Left lobe of liver (tissue), 2 donors: ENCODE data around the gene GRWD1. TPM values are rescaled to one million over a fixed set of nuclear protein-coding genes. Genes with fewer than 3 reads are reported as not detected.
A peak's percentile ranks its signal among the peaks of the same experiment; 100 is the strongest.
"Not testable (repeated sequence)": the region's sequence is repeated elsewhere in the genome, so short reads cannot be mapped to it uniquely, and the experiment has no call there.

Source experiments
- ATAC-seq: fragments of 200-7000 bp; cut with Tn5 transposase; one replicate; pipeline ENCODE4 v1.9.1; 2020; ENCODE audit warnings: mild to moderate bottlenecking, moderate library complexity
- DNase-seq: peaks from one replicate; pipeline ENCODE4 v3.0.0-alpha.2; 2020; ENCODE audit warnings: low spot score
- total RNA-seq: library from RNA; stranded (reverse); gene quantifications from one replicate; pipeline ENCODE4 v1.2.1, GENCODE V29; 2021
- donor health status: DM: no; HTN: no; CAD: no; lungs with moderate emphysema.
- donor health status: DM: no; HTN: yes; CAD: no.

The GRWD1 gene
- total RNA-seq, 1 donor from 2014 or later: 16.0 TPM

DNA sequence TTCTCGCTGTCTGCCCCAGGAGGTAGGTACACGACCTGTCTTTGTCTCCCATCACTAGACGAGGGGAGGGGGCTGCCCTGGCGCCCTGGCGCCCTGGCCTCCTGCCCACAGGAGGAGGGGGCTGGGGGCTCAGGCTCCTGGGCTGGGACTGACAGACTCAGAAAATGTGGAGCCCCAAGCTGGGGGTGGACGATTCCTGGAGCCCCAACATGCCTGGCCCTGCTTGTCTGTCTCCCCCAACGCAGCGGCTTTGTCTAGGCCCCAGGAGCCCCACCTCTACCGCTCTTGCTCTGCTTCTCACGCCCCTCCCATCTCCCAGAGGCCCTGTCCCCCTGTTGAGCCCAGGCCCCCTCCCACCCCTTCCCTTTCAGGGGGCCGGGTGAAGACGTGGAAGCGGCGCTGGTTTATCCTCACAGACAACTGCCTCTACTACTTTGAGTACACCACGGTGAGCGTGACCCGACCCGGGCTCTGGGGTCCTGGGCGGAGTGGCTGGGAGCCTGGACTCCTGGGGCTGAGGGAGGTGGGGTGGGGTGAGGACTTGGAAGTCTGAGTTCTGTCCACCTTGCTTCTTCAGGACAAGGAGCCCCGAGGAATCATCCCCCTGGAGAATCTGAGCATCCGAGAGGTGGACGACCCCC, 32.0 kb downstream of the GRWD1 start:
- ATAC-seq (no peak), DNase-seq (no peak)

DNA sequence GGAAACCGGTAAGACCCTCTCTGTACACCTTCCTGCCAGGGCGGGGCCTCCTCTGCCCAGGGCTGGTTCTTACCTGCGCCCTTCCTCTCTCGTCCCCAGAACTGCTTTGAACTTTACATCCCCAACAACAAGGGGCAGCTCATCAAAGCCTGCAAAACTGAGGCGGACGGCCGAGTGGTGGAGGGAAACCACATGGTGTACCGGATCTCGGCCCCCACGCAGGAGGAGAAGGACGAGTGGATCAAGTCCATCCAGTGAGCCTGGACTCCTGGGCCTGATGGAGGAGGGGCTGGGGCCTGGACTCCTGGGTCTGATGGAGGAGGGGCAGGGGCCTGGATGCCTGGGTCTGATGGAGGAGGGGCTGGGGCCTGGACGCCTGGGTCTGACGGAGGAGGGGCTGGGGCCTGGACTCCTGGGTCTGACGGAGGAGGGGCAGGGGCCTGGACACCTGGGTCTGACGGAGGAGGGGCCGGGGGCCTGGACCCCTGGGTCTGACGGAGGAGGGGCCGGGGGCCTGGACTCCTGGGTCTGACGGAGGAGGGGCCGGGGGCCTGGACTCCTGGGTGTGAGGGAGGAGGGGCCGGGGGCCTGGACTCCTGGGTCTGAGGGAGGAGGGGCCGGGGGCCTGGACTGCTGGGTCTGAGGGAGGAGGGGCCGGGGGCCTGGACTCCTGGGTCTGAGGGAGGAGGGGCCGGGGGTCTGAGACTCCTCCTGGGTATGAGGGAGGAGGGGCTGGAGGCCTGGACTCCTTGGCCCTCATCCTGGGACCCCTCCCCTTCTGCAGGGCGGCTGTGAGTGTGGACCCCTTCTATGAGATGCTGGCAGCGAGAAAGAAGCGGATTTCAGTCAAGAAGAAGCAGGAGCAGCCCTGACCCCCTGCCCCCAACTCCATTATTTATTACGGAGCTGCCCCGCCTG, 32.8 kb downstream of the GRWD1 start:
- ATAC-seq: no peak
- no peak for DNase-seq

DNA sequence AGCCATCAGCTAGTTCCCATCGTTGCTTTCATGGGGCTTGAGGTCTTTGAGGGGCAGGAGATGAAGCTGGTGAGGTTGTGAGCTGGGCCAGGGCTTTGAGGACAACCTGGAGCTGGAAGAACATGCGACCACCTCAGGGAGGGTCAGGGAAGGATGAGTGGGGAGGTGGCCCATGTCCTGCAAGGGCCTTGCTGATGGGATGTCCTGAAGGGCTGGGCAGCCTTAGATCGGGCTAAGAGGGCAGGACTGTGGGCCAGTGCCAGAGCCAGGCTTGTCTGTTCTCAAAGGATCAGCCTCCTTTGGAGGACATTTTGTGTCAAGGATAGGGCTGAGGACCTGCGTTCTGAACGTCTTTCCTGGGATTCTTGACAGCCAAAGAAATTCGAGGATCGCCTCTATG, 33.9 kb downstream of the GRWD1 start:
- ATAC-seq: peak; percentile 4
- no peak for DNase-seq

DNA sequence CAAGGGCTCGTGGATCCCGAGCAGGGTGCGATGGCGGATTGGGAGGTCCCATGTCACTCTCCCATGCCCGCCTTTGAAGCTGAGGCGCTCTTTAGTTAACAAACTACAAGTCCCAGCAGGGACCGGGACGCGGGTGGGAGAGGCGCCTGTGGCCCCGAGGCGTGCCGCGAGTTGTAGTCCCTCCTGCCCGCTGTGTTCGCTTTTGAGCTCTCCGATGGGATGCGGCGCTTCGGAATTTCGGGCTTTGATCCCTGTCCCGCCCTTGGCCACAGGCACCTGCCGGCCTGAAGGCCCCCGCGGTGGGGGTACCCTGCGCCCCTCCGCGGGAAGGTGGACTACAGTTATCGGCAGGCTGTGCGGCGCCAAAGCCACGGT, 34.4 kb downstream of the GRWD1 start:
- no peak for DNase-seq
- peak; percentile 74 for ATAC-seq

DNA sequence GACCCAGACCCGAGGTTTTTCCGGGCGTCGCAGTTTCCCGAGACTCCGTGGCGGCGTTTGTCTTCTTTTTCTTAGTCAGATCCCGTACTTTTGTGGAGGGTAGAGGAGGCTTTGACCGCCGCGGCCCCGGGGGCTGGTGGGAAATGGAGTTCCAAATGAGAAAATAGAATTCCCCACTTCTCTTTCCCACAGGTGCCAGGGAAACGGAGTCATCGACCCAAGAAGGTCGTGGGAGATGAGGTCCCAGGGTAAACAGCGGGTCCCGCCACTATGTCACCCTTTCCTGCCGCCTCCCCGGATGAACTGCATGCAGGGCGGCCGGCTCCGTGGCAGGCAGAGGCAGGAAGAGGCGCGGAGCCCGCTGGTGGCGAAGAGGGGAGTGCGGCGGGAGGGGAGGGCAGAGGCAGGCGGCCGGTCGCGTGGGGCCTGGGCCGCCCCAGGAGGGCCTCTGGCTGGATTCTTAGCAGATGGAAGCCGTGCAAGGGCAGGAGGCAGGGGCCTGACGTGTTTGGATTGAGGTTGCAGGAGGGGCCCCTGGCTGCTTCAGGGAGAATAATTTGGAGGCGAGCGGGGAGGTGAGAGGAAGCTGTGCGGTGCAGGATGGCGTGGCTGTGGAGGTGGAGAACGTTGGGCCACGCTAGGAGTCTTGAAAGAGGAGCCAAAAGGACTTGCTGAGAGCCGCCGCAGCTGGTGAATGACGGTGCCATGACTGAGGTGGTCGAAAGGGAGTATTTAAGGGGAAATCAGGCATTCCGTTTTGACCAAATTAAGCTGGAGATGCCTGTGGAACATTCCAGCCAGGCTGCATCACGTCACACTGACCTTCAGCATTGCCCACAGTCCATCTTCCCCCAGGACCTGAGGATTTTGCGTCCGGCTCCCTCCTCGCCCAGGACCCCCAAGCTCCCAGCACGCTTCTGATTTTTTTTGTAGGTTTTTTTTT, 35.0 kb downstream of the GRWD1 start:
- ATAC-seq (peak; percentile 70), DNase-seq (no peak)

DNA sequence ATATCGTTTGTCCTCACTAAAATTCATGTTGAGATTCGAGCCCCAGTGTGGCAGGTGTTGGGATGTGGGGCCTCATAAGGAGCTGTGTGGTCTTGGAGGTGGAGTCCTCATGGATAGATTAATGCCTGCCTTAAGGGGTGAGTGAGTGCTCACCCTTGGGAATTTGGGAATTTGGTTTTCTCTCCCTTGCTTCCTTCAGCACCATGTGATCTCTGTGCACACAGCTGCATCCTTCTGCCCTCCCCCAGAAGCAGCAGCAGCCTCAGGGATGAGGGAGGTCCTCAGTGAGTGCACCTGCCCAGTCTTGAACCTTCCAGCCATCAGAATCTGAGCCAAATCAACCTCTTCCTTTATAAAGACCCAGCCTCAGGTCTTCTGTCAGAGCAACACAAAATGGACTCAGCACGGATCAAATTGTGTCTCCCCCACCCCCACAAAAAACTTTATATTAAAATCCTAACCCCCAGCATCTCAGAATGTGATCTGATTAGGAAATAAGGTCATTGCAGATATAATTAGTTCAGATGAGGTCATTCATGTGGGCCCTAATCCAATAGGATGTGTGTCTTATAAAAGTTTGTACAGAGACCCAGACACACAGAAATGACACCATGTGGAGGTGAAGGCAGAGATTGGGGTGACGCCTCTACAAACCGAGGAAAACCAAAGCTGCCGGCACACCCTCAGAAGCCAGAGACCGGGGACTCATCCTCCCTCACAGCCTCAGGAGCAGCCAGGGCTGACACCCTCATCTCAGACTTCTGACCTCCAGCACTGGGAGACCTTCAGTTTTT, 36.3 kb downstream of the GRWD1 start:
- DNase-seq (no peak), ATAC-seq (no peak)

DNA sequence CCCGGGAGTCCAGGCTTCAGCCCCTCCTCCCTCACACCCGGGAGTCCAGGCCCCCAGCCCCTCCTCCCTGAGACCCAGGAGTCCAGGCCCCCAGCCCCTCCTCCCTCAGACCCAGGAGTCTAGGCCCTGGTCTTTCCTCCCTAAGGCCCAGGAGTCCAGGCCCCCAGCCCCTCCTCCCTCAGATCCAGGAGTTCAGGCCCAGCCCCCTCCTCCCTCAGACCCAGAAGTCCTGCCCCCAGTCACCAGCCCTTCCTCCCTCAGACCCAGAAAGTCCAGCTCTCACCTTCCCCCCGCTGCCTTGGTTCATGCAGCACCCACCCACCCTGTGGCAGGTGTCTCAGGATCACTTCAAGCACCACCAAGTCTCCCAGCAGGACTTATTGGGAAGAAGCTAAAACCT, 37.5 kb downstream of the GRWD1 start:
- DNase-seq: no peak
- no peak for ATAC-seq

DNA sequence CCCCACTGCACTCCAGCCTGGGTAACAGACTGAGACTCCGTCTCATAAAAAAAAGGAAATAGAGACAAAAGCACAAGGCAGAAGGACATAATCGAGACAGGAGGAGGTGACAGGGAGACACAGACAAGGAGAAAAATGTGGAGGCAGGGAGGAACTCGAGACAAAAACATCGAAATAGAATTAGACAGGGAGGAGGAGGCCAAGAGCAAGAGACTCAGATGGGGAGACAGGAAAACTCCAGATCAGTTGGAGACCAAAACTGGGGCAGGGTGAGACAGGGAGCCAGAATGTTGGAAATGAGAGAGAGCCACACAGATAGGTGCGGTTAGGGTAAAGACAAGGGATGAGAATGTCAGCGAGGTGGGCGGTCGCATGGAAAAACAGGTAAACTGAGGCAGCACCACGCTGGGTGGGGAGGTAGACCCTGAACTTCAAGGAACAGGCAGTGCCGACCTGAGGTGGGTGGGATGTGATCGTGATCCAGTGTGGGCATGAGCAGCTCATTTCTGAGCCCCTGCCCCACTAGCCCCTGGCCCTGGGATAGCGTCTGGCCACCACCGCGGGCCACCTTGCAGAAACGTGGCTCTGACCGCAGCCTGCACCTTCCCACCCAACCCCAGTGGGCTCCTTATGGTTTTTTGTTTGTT, 38.6 kb downstream of the GRWD1 start:
- DNase-seq: no peak
- ATAC-seq: no peak

DNA sequence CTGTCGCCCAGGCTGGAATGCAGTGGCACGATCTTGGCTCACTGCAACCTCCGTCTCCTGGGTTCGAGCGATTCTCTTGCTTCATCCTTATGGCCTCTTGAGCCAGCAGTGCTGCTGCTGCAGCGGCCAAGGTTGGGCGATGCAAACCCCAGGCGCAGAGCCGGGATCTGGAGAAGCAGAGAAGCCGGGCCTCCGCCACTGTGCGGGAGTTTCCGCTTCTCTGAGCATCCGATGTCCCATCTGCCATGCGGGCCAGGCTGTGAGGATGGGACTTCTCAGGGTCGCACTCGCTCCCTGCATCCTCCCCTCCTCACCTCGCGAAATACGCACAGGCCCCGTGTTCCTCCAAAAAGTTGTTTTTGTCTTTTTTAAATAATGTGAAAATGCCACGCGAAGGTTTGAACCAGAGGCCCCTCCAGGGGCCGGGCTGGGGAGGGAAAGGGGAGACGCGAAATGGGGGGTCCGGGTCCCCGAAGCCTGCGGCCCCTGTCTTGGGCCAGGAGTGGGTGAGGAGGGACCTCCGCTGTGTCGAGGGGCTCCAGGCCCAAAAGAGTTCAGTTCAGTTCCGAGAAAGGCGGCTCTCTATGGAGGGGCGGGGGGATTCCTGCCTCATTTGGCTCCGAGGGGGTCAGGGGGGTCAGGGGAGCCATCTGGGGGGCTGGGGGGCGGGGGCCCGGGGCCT, 39.3 kb downstream of the GRWD1 start:
- no peak for DNase-seq
- no peak for ATAC-seq

DNA sequence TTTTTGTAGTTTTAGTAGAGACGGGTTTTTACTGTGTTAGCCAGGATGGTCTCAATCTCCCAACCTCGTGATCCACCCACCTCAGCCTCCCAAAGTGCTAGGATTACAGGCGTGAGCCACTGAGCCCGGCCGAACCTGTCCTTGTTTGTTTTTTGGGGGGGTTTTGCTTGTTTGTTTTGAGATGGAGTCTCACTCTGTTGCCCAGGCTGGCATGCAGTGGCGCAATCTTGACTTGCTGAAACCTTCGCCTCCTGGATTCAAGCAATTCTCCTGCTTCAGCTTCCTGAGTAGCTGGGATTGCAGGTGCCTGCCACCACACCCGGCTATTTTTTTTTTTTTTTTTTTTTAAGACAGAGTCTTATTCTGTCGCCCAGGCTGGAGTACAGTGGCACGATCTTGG, 40.9 kb downstream of the GRWD1 start:
- not testable (repeated sequence) for ATAC-seq, DNase-seq

DNA sequence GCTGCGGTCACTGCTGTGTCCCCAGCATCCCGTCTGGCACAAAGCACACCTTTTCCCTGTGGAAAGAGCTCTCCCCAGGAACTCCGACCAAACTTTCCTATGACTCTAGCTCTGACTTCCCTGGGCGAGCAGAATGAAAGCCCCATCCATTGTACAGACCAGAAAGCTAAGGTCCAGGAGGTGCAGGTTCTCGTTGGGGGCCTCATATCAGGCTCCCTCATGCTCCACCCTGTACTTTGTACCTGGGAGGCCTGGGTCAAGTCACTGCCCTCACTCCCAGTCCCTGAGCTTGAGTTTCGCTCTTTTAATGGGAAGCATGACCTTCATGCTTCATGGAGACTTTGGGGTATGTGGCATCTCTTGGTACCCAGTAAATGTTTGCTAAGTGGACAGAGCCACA, 41.8 kb downstream of the GRWD1 start:
- DNase-seq: no peak
- ATAC-seq: no peak

DNA sequence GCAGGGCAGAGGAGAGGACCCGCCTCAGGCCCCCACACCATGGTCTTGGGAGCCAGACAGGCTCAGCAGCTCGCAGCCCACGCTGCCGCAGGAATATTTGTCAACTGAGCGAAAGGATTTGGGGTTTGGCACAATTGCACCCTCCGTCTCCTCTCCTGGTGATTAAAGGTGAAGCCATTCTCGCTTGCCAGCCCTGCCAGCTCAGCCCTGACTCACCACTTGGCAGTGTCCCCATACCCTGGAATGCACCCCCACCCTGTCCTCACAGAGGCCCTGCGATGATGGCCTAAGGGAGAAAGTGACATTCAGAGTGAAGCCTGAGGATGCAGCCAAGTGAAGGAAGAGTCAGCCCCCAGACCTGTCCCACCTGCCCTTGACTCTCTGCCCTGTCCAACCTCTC, 42.2 kb downstream of the GRWD1 start:
- ATAC-seq (peak; percentile 19), DNase-seq (no peak)

DNA sequence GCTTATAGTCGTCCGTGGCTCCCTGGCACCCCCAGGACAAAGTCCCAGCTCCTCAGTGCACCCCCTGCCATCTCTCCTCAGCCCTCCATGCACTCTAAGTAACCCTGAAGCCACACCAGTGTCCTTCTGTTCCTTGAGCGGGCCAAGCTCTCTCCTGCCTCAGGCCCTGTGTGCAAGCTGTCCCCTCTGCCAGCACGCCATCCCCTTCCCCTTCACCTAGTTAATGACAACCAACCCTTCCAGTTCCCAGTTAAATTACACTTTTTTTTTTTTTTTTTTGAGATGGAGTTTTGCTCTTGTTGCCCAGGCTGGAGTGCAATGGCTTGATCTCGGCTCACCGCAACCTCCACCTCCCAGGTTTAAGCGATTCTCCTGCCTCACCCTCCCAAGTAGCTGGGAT, 42.7 kb downstream of the GRWD1 start:
- ATAC-seq, DNase-seq: not testable (repeated sequence)

DNA sequence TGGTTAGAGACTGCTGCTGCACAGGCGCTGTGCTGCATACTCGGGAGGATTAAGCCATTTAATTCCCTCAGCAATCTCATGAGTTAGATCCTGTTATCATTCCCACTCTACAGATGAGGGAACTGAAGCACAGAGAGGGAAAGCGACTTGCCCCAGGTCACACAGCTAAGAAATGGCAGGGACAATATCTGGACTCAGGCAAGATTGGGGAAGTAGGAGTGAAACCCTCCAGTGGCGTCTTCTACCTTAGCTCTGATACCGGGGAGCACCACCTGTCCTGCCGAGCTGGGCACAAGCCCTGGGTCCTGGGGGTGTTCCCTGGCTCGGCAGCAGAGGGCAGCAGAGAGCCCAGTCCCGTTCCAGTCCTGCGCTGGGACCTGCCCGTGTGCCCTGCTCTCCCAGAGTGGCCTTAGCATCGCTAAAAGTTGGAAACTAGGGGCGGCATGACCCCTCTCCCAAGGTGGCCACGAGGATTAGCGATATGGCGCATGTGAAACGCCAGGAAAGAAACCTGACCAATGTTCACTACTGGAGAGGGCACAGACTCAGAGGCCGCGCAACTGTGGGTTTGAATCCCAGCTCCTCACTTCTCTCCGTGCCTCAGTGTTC, 43.9 kb downstream of the GRWD1 start:
- peak; percentile 81 for ATAC-seq

DNA sequence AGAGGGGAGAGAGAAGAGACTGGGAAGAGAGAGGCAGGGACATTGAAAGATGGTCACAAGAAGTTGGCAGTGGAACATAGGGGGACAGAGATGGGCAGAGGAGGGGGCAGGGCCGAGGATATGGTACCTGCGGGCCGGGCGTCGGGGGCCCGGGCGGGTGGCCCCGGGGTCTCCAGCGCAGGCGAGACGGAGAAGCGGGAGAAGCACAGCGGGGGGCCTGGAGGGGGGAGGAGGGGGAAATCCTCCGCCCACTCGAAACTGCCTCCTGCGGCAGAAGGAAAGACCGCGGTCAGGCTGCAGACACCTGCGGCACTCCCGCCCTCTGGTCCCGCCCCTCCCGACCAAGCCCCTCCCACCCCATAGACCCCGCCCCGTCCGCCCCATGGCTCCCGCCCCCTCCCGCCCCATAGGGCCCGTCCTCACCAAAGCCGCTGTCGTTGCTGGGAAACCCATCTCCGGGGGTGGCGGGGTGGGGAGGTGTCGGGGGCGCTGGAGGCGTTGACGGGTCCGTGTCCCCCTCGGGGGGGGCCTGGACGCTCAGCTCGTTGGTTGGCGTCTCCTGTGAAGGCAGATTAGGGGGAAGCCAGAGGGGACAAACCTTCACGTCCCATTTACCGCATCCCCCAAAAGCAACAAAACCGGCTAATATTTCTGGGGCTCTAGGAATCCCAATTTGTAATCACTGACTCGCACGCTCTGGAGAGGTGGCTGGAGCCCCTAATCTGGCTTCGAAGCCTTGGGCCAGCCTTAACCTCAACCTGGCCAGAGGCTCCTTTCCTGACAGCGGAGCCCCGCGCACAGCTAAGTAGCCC, 45.4 kb downstream of the GRWD1 start:
- ATAC-seq (no peak), DNase-seq (no peak)

More for the DNA sequence above, 43.9 kb downstream of the GRWD1 start:
- DNase-seq: peak; percentile 82

DNA sequence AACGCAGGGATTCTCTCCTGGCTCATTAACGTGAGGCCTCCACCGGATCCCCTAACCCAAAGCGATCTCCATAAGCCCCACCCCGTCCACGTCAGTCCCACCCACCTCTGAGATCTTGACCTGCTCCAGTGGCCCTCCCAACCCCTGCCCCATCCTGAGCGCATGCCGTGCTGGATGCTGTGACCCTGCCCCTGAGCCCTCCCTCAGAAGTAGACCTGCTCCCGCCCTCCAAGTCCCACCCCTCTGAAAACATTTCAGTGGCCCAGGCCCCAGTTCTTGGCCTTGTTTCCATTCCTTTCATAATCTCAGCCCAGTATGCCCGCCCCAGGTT, 46.0 kb downstream of the GRWD1 start:
- DNase-seq (no peak), ATAC-seq (no peak)

DNA sequence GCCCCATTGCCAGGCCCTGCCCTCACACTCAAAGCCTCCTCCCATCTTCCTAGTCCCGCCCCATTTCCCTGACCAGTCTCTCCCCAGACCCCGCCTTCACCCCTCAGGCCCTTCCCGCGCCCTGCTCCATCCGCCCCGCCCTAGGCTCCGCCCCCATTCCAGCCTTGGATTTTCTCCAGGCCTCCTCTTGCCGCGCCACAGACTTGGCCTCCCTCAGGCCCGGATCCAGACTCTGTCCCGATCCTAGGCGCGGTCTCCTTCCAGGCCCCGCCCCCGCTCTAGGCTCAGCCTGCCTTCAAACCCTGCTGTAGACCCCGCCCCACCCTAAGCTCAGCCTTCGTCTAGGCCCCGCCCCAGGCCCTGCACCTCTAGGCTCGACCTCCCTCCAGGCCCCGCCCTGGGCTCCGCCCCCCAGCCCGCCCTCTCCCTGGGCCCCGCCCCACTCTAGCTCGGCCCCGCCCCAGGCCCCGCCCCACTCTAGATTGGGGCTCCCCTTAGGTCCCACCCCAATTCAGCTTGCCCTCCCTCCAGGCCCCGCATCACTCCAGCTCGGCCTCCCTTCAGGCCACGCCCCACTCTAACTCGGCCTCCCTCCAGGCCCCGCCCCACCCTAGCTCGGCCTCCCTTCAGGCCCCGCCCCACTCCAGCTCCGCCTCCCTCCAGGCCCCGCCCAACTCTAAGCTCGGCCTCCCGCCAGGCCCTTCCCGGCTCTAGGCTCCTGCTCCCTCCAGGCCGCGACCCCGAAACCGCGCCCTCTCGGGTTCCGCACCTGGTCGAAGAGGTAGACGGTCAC, 47.3 kb downstream of the GRWD1 start:
- DNase-seq: peak; percentile 86
- ATAC-seq: peak; percentile 72
